Raji (cell line): ENCODE data around the gene FHL2.

Experiments used
- POLR2A ChIP-seq: IDR thresholded peaks from 2 replicates; pipeline ENCODE4 v1.6.1; 2011; ENCODE audit warnings: low read depth, low read length, control low read depth; ENCODE audit not compliant: insufficient read depth

FHL2 gene

GRCh38 chr2:105378921-105379383 lies 19.9 kb downstream of the FHL2 start:
- TF ChIP-seq POLR2A: no peak

DNA sequence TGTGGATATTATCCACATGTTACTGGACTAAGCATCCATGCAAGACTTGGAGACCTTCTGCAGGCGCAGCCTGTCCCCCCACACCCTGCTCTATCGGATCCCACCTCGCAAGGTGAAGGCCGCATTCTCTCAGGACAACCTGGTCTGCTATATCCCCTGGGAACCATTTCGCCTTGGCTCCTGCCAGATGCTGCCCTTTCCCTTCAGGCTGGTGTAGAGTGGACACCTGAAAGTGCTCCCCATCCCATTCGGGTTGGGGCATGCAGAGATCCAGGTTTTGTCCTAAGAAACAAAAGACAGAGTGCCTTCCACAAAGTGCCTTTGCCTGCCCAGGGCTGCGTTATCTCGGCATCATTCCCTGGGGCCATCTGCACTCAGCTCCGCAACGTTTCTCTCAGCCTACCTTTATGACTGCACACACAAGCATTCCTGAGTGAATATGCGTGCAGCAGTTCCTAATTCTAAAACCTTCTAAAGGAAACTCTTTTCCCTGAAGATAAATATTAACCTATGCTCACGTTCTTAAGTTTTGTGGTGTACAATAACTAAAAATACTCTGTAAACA lies 20.5 kb downstream of the FHL2 start:
- no peak for TF ChIP-seq POLR2A

GRCh38 chr2:105377871-105378270 lies 21.0 kb downstream of the FHL2 start:
- no peak for TF ChIP-seq POLR2A

- no peak for TF ChIP-seq POLR2A
Observed at GRCh38 chr2:105376789-105377240, 22.0 kb downstream of the FHL2 start.

DNA sequence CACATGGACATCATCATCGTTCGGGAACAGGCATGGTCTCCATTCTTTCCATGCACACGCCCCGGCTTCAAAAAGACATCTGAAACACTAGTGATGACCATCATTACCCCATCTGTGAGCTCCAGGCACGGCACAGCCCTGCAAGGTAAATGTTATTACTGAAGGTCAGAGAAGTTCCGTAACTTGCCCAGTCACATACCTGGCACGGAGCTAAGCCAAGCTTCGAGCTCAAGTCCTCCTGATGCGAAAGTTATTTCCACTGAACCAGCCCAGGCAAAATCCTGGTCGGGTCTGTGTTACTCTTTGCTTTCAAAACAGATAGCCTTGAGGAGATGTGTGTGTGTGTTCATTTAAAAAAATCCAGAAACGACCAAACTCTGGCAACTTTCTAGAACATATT lies 22.8 kb downstream of the FHL2 start:
- no peak for TF ChIP-seq POLR2A

- no peak for TF ChIP-seq POLR2A
Observed at GRCh38 chr2:105375001-105375561, 23.8 kb downstream of the FHL2 start.

GRCh38 chr2:105373895-105374401 lies 24.9 kb downstream of the FHL2 start:
- TF ChIP-seq POLR2A: no peak

DNA sequence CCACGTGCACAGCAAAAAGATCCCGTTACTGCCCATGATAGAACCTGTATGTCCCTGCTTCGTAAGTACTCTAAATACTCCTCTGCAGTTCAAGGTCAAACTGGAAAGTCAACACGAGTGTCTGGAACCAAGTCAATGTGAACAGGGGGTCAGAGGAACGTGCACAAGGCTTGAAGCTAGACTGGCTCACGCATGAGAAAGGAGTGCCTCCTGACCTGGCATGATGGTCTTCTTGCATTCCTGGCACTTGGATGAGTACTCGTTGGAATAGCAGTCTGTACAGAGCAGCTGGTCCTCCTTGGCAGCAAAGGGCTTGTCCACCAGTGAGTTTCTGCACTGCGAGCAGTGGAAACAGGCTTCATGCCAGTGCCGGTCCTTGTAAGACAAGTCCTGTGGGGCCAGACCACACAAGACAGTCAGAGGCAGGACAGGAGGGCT lies 25.5 kb downstream of the FHL2 start:
- TF ChIP-seq POLR2A: no peak

GRCh38 chr2:105371810-105372209 lies 27.0 kb downstream of the FHL2 start:
- TF ChIP-seq POLR2A: no peak

DNA sequence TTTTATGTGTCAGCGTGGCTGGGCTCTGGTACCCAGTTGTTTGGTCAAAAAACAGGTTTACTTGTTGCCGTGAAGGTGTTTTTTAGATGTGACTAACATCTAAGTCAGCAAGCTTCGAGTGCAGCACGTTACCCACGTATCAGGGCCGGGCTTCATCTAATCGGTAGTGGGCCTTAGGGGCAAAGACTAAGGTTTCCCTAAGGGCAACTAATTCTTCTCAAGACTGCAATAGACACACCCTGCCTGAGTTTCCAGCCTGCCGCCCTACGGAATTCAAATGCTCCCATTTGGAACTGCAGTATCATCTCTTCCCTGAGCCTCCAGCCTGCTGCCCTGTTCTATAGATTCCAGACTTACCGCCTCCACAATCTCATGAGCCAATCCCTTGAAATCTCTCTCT lies 27.7 kb downstream of the FHL2 start:
- no peak for TF ChIP-seq POLR2A

- no peak for TF ChIP-seq POLR2A
Observed at GRCh38 chr2:105369777-105370690, 28.8 kb downstream of the FHL2 start.

- no peak for TF ChIP-seq POLR2A
Observed at GRCh38 chr2:105368759-105369408, 30.0 kb downstream of the FHL2 start.

DNA sequence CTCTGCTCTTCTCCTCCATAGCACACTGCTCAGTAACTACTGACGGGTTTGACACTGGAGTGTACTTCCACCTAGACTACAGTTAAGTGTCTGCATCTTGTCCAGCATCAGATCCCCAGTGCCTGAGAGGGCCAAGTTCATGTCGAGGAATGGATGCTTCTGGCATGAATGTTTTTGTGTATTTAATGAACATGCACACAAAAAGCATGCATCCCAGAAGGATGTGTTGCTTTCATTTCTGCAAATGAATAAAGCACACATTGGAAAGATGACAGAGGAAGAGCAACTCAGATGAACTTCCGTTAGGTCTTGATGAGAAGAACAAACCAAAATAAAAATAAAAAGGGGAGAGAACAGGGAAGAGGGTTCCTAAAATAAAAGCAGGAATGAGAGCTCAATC lies 33.6 kb downstream of the FHL2 start:
- TF ChIP-seq POLR2A: no peak

- no peak for TF ChIP-seq POLR2A
Observed at GRCh38 chr2:105364436-105365139, 34.3 kb downstream of the FHL2 start.
